Panc1 (cell line): ENCODE data around the gene KDM1B. TPM values are rescaled to one million over a fixed set of nuclear protein-coding genes. Genes with fewer than 3 reads are reported as not detected.

Experiments
- ATAC-seq: fragments of 200-7000 bp; cut with Tn5 transposase; 2 replicates; pipeline ENCODE4 v1.9.1; 2020; ENCODE audit warnings: mild to moderate bottlenecking, moderate library complexity
- BruUV-seq: library from RNA; stranded (reverse); fragments of 400-500 nt; replicated peaks from 2 replicates; lab custom pipeline; 2021; lab: Mats Ljungman, UMichigan
- CTCF ChIA-PET: fragments of 300-600 bp; sonication (Branson Sonifier 250); formaldehyde crosslinking; loops from one replicate; lab custom pipeline; 2022; ENCODE audit warnings: antibody characterized with exemption; lab: Charles Lee
- POLR2A ChIA-PET: fragments of 300-600 bp; sonication (Branson Sonifier 250); formaldehyde crosslinking; loops from one replicate; lab custom pipeline; 2022; ENCODE audit warnings: antibody characterized with exemption; lab: Charles Lee
- DNase-seq: peaks from one replicate; pipeline ENCODE4 v3.0.0-alpha.2; 2010; ENCODE audit warnings: low read depth, low spot score
- H3K27ac ChIP-seq: 2 replicates; pipeline ENCODE4 v1.5.1; 2011; ENCODE audit warnings: mild to moderate bottlenecking, low read length, inconsistent platforms
- H3K27me3 ChIP-seq: fragments of 200-500 bp; sonication (Bioruptor generic); 2 replicates; pipeline ENCODE4 v1.6.0; 2014; ENCODE audit warnings: low read length, inconsistent platforms; ENCODE audit not compliant: control insufficient read depth, insufficient read depth
- H3K36me3 ChIP-seq: fragments of 200-500 bp; sonication (Bioruptor generic); 2 replicates; pipeline ENCODE4 v1.5.1; 2014; ENCODE audit warnings: inconsistent platforms, mild to moderate bottlenecking, low read length, moderate library complexity; ENCODE audit not compliant: control insufficient read depth, insufficient read depth
- H3K4me1 ChIP-seq: 2 replicates; pipeline ENCODE4 v1.5.1; 2011; ENCODE audit warnings: inconsistent platforms, mild to moderate bottlenecking, low read length, moderate library complexity; ENCODE audit not compliant: control insufficient read depth, insufficient read depth
- H3K4me3 ChIP-seq, 2 experiments: 2 replicates each; pipeline ENCODE4 v1.5.1; 2011 to 2012; ENCODE audit warnings: low read depth in 2 of 2, low read length in 2 of 2, mild to moderate bottlenecking in 2 of 2, inconsistent platforms in 1 of 2, moderate library complexity in 1 of 2
- H3K9me3 ChIP-seq: fragments of 200-500 bp; sonication (Bioruptor generic); 2 replicates; pipeline ENCODE4 v1.5.1; 2014; ENCODE audit warnings: low read depth, mild to moderate bottlenecking, inconsistent platforms, low read length, moderate library complexity; ENCODE audit not compliant: control insufficient read depth, insufficient read depth
- CTCF ChIP-seq: fragments of 450-650 bp; IDR thresholded peaks from 2 replicates; pipeline ENCODE4 v1.5.1; 2017; ENCODE audit warnings: mild to moderate bottlenecking
- POLR2AphosphoS5 ChIP-seq: IDR thresholded peaks from 2 replicates; pipeline ENCODE4 v1.6.1; 2012; ENCODE audit warnings: mild to moderate bottlenecking, low read depth, low read length, moderate library complexity
- REST ChIP-seq, 2 experiments: IDR thresholded peaks; 2 replicates each; pipeline ENCODE4 v1.6.1; 2011 to 2012; ENCODE audit warnings: low read depth in 2 of 2, control low read depth in 1 of 2, low read length in 1 of 2, mild to moderate bottlenecking in 1 of 2, moderate library complexity in 1 of 2; ENCODE audit not compliant: insufficient read depth in 1 of 2
- SIN3A ChIP-seq: IDR thresholded peaks from 2 replicates; pipeline ENCODE4 v1.6.1; 2012; ENCODE audit warnings: low read depth, mild to moderate bottlenecking, low read length, moderate library complexity, borderline replicate concordance; ENCODE audit not compliant: insufficient read depth
- TCF7L2 ChIP-seq: IDR thresholded peaks from 2 replicates; pipeline ENCODE4 v1.6.1; 2011; ENCODE audit warnings: mild to moderate bottlenecking, low read depth, low read length, inconsistent platforms
- in situ Hi-C: cut with HindIII; loops from 2 replicates; pipeline ENCODE4 v1.10.0; 2016; ENCODE audit warnings: low sequenced_read_pairs, low pct_unique_long_range_greater_than_20kb
- intact Hi-C: fragments of 100-400 bp; cut with micrococcal nuclease; formaldehyde crosslinking; loops from one replicate; pipeline ENCODE4 v1.10.0; 2022; ENCODE audit not compliant: unreplicated experiment
- total RNA-seq: library from RNA; stranded (reverse); gene quantifications from one replicate; pipeline ENCODE4 v1.2.1, GENCODE V29; 2021; ENCODE audit not compliant: unreplicated experiment

KDM1B gene
- total RNA-seq, 1 experiment from 2014 or later = 27.1 TPM

- ChIA-PET POLR2A (no interaction called here), CTCF (no interaction called here)
- ATAC-seq (no peak), DNase-seq (no peak)
- BruUV-seq = no TSS peak
- Histone ChIP-seq H3K9me3 (no peaks in the 10 kb centered on the region), H3K27ac (no peak overlapping the region), H3K4me3 (no peak overlapping the region), H3K4me1 (peaks cover 4% of the 10 kb centered on the region; the same call in 1 of the 2 replicates), H3K36me3 (peaks cover 59% of the 10 kb centered on the region), H3K27me3 (no peaks in the 10 kb centered on the region)
- in situ Hi-C loops = no loop called here
- intact Hi-C loops = no loop called here
- TF ChIP-seq POLR2AphosphoS5 (no peak), SIN3A (no peak), CTCF (no peak), TCF7L2 (no peak), REST (IDR thresholded peaks at IDR 0.05; ENCODE audit: insufficient read depth in 1 of 2, low read depth in 2 of 2, low read length in 1 of 2) (no peak)
These were observed 91.0 kb downstream of the KDM1B start for GRCh38 chr6:18246205-18246604.

- Histone ChIP-seq H3K27me3 (no peaks in the 10 kb centered on the region), H3K4me3 (no peak overlapping the region), H3K4me1 (peaks cover 4% of the 10 kb centered on the region; the same call in 1 of the 2 replicates), H3K27ac (no peak overlapping the region), H3K9me3 (no peaks in the 10 kb centered on the region), H3K36me3 (peaks cover 66% of the 10 kb centered on the region)
- intact Hi-C loops = no loop called here
- POLR2A ChIA-PET = no interaction called here
- CTCF ChIA-PET = no interaction called here
- ATAC-seq (no peak), DNase-seq (no peak)
- in situ Hi-C loops = no loop called here
- TF ChIP-seq CTCF (no peak), SIN3A (no peak), POLR2AphosphoS5 (no peak), TCF7L2 (no peak), REST (IDR thresholded peaks at IDR 0.05; ENCODE audit: insufficient read depth in 1 of 2, low read depth in 2 of 2, low read length in 1 of 2) (no peak)
- BruUV-seq = TSS peak; percentile 21
These were observed 91.8 kb downstream of the KDM1B start for GRCh38 chr6:18247002-18247401.
